RKO (cell line): ENCODE results near the gene TJP2.
"Not testable (repeated sequence)": the region's sequence is repeated elsewhere in the genome, so short reads cannot be mapped to it uniquely, and the experiment has no call there.

Experiments used
- DNase-seq: peaks from one replicate; pipeline ENCODE4 v3.0.0-alpha.2; 2016; ENCODE audit warnings: low spot score

Gene TJP2

GRCh38 chr9:69292078-69292477 is 118.0 kb downstream of the TJP2 start:
- no peak for DNase-seq

DNA sequence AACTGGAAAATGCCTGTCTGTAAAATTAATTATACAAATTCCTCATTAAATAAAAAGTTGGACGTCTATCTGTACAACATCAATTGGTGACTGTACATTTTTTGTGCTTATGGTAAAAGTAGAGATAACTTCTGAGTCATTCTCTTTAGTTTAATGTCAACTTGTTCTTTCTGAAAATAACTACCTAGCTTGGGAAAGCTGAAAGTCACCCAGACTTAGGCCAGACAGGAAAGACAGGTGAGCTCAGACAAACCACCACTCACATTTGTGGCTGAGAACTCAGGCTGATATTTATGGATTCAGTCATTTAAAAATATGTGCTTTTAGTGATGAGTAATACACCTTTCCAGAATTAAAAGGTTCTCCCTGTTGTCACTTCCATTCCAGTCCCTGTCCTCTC is 119.1 kb downstream of the TJP2 start:
- DNase-seq: no peak

GRCh38 chr9:69295872-69296552 is 121.9 kb downstream of the TJP2 start:
- no peak for DNase-seq

GRCh38 chr9:69297300-69297980 is 123.4 kb downstream of the TJP2 start:
- DNase-seq: no peak

DNA sequence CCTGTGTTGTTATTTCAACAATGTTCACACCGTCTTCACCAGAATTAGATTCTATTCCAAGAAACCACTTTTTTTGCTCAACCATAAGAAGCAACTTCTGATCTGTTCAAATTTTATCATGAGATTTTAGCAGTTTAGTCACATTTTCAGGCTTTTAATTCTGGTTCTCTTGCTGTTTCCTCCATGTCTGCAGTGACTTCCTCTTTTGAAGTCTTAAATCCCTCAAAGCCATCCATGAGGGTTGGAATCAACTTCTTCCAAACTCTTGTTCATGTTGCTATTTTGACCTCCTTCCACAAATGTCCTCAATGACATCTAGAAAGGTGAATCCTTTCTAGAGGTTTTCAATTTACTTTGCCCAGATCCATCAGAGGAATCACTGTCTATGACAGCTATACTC is 125.2 kb downstream of the TJP2 start:
- no peak for DNase-seq

DNA sequence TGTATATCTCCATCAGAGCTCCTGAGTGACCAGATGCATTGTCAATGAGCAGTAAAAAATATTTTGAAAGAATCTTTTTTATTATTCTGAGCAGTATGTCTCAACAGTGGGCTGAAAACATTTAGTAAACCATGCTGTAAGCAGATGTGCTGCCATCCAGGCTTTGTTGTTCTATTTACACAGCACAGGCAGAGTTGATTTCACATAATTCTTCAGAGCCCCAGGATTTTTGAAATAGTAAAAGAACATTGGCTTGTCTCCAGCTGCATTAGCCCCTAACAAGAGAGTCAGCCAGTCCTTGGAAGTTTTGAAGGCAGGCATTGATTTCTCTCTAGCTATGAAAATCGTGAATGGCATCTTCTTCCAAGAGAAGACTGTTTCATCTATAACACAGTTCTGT is 125.7 kb downstream of the TJP2 start:
- no peak for DNase-seq

- no peak for DNase-seq
Measured at GRCh38 chr9:69303331-69303730, 129.3 kb downstream of the TJP2 start.

- not testable (repeated sequence) for DNase-seq
Measured at GRCh38 chr9:69306895-69307445, 132.9 kb downstream of the TJP2 start.

- DNase-seq: no peak
Measured at GRCh38 chr9:69307446-69308205, 133.5 kb downstream of the TJP2 start.

- DNase-seq: no peak
Measured at GRCh38 chr9:69308206-69308931, 134.3 kb downstream of the TJP2 start.

- no peak for DNase-seq
Measured at GRCh38 chr9:69313175-69313574, 139.1 kb downstream of the TJP2 start.

DNA sequence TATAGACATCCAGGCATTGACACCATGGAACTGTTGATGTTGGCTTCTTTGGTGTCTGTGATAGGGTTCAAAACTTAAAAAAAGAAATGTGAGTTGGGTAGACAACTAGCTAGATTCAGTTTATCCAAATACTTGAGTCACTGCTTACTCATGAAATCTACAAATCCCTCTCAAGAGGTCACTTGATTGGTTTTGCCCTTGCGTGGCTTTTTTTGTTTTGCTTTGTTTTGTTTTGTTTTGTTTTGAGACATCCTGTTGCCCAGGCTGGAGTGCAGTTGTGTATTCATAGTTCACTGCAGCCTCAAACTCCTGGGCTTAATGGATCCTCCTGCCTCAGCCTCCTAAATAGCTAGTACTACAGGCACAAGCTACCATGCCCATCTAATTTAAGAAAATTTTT is 140.5 kb downstream of the TJP2 start:
- no peak for DNase-seq

DNA sequence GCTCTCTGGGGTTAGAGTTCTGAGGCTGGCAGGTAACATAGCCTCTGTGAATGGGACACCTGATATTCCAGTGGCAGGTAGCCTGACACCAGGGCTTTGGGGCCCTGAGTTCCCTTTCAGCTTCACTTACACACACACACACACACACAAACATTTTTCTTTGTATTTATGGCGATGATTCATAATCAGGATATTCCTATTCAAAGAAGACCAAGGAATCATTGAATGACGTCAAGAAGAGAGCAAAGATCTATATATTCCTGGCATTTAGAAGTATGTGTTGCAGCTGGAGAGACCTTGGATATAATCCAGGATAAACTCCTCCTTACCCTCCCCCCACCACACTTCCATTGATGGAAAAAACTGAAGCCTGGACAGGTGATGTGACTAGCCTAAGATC is 143.0 kb downstream of the TJP2 start:
- DNase-seq: no peak

GRCh38 chr9:69317894-69318293 is 143.8 kb downstream of the TJP2 start:
- no peak for DNase-seq

DNA sequence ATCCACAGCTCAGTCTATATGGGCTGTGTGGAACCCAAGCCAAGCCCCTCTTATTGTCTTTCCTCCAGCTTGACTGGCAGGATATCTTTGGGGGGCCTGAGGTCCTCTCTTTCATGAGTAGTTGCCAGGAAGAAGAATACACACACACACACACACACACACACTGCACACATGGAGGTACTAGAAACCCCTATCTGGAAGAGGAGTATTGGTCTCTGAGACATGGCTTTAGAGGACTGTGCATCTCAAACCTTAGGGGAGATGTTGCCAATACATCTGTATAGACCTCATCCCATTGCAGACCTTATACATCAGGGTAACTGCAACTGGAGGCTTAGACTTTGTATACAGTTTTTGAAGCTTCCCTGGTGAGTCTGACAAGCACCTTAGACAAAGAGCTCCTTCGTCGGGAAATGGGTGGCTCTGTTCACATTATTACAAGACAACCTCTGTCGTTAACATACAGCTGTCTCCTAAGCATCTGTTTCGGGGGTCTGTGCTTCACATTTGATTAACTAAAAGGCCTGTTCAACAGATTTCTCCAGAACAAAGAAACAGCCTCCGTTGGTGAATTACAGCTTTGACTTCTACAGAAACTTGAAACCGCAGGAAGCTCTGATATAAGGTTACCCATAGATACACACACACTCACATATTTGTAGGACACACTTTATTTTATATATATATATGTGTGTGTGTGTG is 145.4 kb downstream of the TJP2 start:
- no peak for DNase-seq

DNA sequence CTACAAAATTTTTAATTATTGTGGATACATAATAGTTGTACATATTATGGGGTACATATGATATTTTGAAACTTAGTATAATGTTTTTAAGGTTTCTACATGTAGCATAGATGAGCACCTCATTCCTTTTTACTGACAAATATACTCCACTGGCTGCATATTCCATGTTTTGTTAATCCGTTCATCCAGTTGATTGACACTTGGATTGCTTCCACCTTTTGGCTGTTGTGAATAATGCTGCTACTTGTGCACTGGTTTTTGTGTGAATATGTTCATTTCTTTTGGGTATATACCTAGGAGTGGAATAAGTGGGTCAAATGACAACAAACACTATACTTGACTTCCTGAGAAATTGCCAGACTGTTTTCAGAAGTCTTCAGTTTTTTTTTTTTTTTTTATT is 148.2 kb downstream of the TJP2 start:
- DNase-seq: no peak

- DNase-seq: no peak
Measured at GRCh38 chr9:69323861-69324260, 149.8 kb downstream of the TJP2 start.
